Left lung (tissue), 10 donors: ENCODE data around the gene ANKRD40. TPM values are rescaled to one million over a fixed set of nuclear protein-coding genes. Genes with fewer than 3 reads are reported as not detected.

Source experiments
- ATAC-seq: fragments of 200-7000 bp; cut with Tn5 transposase; one replicate; pipeline ENCODE4 v1.9.1; 2020; ENCODE audit warnings: moderate library complexity
- DNase-seq, 4 donors: peaks; one replicate each; pipeline ENCODE4 v3.0.0-alpha.2; 2013 to 2020
- H3K27ac ChIP-seq, 2 donors: fragments of 200-600 bp; sonication (generic) in 1 of 2; one replicate each; pipeline versions ENCODE4 v1.5.0 to v1.8.0; 2020 to 2021
- H3K27me3 ChIP-seq, 2 donors: fragments of 200-600 bp; sonication (generic) in 1 of 2; one replicate each; pipeline versions ENCODE4 v1.5.0 to v1.8.0; 2020 to 2021
- H3K36me3 ChIP-seq, 2 donors: fragments of 200-600 bp; sonication (generic) in 1 of 2; one replicate each; pipeline versions ENCODE4 v1.5.0 to v1.8.0; 2020 to 2021
- H3K4me1 ChIP-seq, 2 donors: fragments of 200-600 bp; one replicate each; pipeline ENCODE4 v1.8.0; 2021
- H3K4me3 ChIP-seq, 2 donors: fragments of 200-600 bp; sonication (generic) in 1 of 2; one replicate each; pipeline versions ENCODE4 v1.5.0 to v1.8.0; 2020 to 2021; ENCODE audit warnings: mild to moderate bottlenecking in 1 of 2
- H3K9me3 ChIP-seq, 2 donors: fragments of 200-600 bp; sonication (generic) in 1 of 2; one replicate each; pipeline versions ENCODE4 v1.5.0 to v1.8.0; 2020 to 2021
- intact Hi-C, 2 donors: fragments of 100-400 bp; cut with DNase I; formaldehyde crosslinking; loops; one replicate each; pipeline versions ENCODE4 v1.11.2 to v1.14.2; 2022
- polyA plus RNA-seq, 6 donors: library from polyadenylated mRNA; unstranded; fragments of 120-200 nt; gene quantifications; one replicate each; pipeline ENCODE4 v1.2.1, GENCODE V29; 2013; ENCODE audit not compliant: insufficient read length in 6 of 6
- total RNA-seq, 2 donors: library from RNA; stranded (reverse); fragmentation: NEBNext Ultra II Directional; extraction: Animal tissue kit (Norgen Biotek cat#: 25700); gene quantifications; one replicate each; pipeline ENCODE4 v1.2.1, GENCODE V29; 2021
- TF ChIP-seq, protein P1 (sequence below), 2 donors: fragments of 200-600 bp; sonication (generic) in 1 of 2; IDR thresholded peaks; one replicate each; pipeline versions ENCODE4 v1.5.0 to v1.8.0; 2021; ENCODE audit warnings: antibody characterized with exemption in 2 of 2
- donor health status: DM: no; HTN: yes; CAD: no.
- donor health status: DM: no; HTN: no; CAD: no.

ANKRD40 gene
- total and polyA plus RNA-seq, 8 donors: 42.2 to 52.0 (median 46.6) TPM

DNA sequence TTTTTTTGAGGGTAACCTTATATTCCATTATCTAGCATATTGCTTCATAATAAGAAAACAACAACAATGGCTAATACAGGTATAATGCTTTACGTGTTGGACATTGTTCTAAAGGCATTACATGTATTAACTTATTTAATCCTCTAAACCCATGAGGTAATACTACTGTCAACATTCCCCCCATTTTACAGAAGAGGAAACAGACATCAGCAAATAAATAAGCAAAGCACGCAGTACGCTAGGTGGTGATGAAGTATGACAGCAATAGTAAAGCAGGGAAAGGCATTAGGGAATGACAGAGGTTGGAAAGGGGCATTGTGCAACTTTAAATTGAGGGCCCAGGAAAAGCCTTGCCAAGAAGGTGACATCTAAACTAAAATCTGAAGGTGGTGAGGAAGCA is 4.6 kb downstream of the ANKRD40 start:
- Histone ChIP-seq H3K9me3 (no peaks in the 10 kb centered on the region), H3K27ac (no peak overlapping the region), H3K4me3 (no peak overlapping the region), H3K27me3 (no peaks in the 10 kb centered on the region), H3K36me3 (peaks cover 0 to 42% of the 10 kb centered on the region in 2 donors), H3K4me1 (peaks cover 0 to 49% of the 10 kb centered on the region in 2 donors)
- TF ChIP-seq, protein P1, sequence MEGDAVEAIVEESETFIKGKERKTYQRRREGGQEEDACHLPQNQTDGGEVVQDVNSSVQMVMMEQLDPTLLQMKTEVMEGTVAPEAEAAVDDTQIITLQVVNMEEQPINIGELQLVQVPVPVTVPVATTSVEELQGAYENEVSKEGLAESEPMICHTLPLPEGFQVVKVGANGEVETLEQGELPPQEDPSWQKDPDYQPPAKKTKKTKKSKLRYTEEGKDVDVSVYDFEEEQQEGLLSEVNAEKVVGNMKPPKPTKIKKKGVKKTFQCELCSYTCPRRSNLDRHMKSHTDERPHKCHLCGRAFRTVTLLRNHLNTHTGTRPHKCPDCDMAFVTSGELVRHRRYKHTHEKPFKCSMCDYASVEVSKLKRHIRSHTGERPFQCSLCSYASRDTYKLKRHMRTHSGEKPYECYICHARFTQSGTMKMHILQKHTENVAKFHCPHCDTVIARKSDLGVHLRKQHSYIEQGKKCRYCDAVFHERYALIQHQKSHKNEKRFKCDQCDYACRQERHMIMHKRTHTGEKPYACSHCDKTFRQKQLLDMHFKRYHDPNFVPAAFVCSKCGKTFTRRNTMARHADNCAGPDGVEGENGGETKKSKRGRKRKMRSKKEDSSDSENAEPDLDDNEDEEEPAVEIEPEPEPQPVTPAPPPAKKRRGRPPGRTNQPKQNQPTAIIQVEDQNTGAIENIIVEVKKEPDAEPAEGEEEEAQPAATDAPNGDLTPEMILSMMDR (IDR thresholded peaks at IDR 0.05): no peak
- DNase-seq: no peak
- intact Hi-C loops: no loop called here
- no peak for ATAC-seq

DNA sequence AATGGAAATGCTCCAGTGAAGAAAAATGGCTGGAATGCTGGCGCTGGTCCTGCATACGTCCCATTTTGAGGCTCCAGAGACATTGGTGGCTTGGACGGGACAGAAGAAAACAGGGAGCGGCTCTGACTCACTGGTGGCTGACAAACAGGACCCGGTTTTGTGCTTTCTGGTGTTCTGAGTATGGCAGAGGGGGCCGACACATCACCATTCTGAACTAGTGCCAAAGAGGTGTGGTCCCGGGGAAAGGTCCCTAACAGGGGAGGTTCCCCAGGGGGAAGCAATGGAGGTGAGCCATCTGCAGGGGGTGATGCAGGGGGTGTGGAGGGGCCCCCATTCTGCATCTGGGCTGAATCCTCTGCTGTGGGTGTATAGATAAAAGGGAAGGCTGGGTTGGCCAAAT is 8.3 kb downstream of the ANKRD40 start:
- Histone ChIP-seq H3K27me3 (no peaks in the 10 kb centered on the region), H3K9me3 (no peaks in the 10 kb centered on the region), H3K27ac (no peak overlapping the region), H3K36me3 (peaks cover 0 to 79% of the 10 kb centered on the region in 2 donors), H3K4me1 (peaks cover 0 to 27% of the 10 kb centered on the region in 2 donors), H3K4me3 (no peak overlapping the region)
- DNase-seq (no peak), ATAC-seq (no peak)
- TF ChIP-seq, protein P1 (IDR thresholded peaks at IDR 0.05): no peak
- intact Hi-C loops: no loop called here

DNA sequence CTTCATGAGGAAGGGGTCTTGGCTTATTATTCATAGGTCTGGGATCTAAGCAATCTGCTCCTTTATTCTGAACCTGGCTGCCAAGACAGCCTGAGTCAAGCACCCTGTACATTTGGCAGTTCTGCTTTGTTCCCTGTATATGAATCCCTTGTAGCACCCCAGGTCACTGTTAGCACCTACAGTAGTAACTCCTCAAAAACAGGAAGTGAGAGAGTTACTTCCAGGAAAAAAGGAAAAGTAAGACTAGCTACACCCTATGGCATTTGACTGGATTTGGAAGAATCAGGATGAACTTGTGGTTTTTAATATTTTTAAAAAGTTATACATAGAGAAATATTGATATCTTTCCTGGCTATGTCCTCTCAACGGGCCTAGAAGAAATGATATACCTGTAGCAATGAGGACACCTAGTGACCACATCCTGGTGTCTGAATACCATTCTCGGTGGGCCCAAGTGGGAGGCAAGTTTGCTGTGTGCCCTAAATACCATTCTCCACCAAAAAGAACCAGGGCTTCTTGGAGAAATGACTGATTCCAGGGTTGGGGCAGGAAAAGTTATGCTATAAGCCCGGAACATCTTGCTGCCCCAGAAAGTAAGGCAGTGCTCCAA is 9.9 kb downstream of the ANKRD40 start:
- ATAC-seq (no peak), DNase-seq (no peak)
- Histone ChIP-seq H3K36me3 (peaks cover 0 to 84% of the 10 kb centered on the region in 2 donors), H3K9me3 (no peaks in the 10 kb centered on the region), H3K27ac (no peak overlapping the region), H3K4me1 (peaks cover 0 to 13% of the 10 kb centered on the region in 2 donors), H3K27me3 (no peaks in the 10 kb centered on the region), H3K4me3 (no peak overlapping the region)
- intact Hi-C loops: no loop called here
- TF ChIP-seq, protein P1 (IDR thresholded peaks at IDR 0.05): no peak

- Histone ChIP-seq H3K4me1 (peaks cover 4 to 13% of the 10 kb centered on the region in 2 donors), H3K4me3 (no peak overlapping the region), H3K36me3 (peaks cover 0 to 77% of the 10 kb centered on the region in 2 donors), H3K27me3 (no peaks in the 10 kb centered on the region), H3K27ac (no peak overlapping the region), H3K9me3 (no peaks in the 10 kb centered on the region)
- intact Hi-C loops: no loop called here
- ATAC-seq: no peak
- no peak for DNase-seq
- TF ChIP-seq, protein P1 (IDR thresholded peaks at IDR 0.05): no peak
Measured at GRCh38 chr17:50697062-50697461, 10.7 kb downstream of the ANKRD40 start.

DNA sequence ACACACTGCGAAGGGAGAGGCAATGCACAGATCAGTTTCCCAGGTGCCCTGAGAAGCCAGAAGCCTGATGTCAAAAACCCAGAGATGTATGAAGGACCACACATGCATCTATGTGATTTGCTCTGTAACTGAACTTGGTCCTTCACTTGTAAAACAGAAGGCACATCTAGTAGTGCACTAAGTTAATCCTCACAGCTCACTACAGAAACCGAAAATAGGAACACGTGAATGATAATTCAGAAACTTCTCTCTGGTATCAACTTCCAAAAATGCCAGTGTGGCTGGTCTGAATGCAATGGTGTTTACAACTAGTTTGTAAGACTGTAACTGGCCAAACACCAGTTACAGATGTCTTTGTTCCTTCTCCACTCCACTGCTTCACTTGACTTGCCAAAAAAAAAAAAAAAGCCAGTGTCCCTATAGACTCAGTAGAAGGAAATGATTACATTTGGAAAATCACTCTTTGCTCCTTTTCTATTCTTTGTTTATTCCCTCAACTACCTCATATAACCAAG is 11.3 kb downstream of the ANKRD40 start:
- Histone ChIP-seq H3K4me3 (no peak overlapping the region), H3K9me3 (no peaks in the 10 kb centered on the region), H3K4me1 (peaks cover 4 to 19% of the 10 kb centered on the region in 2 donors), H3K27me3 (no peaks in the 10 kb centered on the region), H3K36me3 (peaks cover 0 to 77% of the 10 kb centered on the region in 2 donors), H3K27ac (no peak overlapping the region)
- intact Hi-C loops: no loop called here
- DNase-seq (no peak), ATAC-seq (no peak)
- TF ChIP-seq, protein P1 (IDR thresholded peaks at IDR 0.05): no peak
